Heart left ventricle (tissue), 13 donors: ENCODE data around the gene DCLK3.

Experiments used
- POLR2A ChIP-seq, 2 donors: fragments of 450-650 bp; IDR thresholded peaks; one replicate each; pipeline ENCODE4 v1.6.1; 2017; ENCODE audit warnings: antibody characterized with exemption in 2 of 2, mild to moderate bottlenecking in 2 of 2, moderate library complexity in 2 of 2
- TF ChIP-seq, protein P1 (sequence below), 12 donors: fragments of 200-600 bp; sonication (generic) in 4 of 12; IDR thresholded peaks; one replicate each; pipeline versions ENCODE4 v1.5.0 to v1.8.0; 2018 to 2022; ENCODE audit warnings: antibody characterized with exemption in 12 of 12, mild to moderate bottlenecking in 5 of 12
- donor health status: ischemic (EF 13 %, LVEDD 7.1; RV severe dilation, severe dysfunction).
- donor health status: DM: no; HTN: yes; CAD: no.
- donor health status: DM: no; HTN: no; CAD: no.
- donor health status: ischemic (EF 25% LVEDD 6.9; RV normal size, moderate dysfunction).
- donor health status: ischemic (EF 25% LVEDD 5.7; RV mildly dilated, moderate dysfunction).
- donor health status: ischemic (EF 35%, LVEDD 5.7; RV mildly dilated, moderate dysfunction).
- donor health status: nonischemic (EF 11% LVEDD 7.7; RV severe dilation, severe dysfunction).
- donor health status: DM: yes; HTN: yes; CAD: no.
- donor health status: PGD.
- donor health status: ischemic (EF 29% LVEDD 5.4; RV normal size, mild dysfunction).
- donor health status: nonischemic (EF 23%, LVEDD 6.1; RV moderate dilation, normal function).

DNA sequence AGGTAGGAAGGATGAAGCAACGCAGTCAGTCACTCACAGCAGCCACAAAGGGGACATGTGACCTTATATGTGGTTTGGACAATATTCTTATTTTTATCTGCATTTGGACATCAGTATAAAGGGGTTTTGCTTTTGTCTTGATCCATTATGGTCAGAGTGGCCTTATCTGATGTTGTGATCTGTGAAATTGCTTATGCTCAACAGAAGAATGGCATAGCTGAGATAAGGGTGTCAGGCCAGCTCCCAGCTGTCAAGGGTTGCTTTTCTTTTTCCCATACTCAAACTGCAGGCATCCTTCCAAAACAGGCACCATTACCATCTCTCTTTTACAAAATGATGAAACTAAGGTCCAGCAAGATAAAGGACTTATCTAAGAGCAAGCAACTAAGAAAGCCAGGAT, 28.1 kb downstream of the DCLK3 start:
- no peak for TF ChIP-seq POLR2A (IDR thresholded peaks at IDR 0.05)
- TF ChIP-seq, protein P1, sequence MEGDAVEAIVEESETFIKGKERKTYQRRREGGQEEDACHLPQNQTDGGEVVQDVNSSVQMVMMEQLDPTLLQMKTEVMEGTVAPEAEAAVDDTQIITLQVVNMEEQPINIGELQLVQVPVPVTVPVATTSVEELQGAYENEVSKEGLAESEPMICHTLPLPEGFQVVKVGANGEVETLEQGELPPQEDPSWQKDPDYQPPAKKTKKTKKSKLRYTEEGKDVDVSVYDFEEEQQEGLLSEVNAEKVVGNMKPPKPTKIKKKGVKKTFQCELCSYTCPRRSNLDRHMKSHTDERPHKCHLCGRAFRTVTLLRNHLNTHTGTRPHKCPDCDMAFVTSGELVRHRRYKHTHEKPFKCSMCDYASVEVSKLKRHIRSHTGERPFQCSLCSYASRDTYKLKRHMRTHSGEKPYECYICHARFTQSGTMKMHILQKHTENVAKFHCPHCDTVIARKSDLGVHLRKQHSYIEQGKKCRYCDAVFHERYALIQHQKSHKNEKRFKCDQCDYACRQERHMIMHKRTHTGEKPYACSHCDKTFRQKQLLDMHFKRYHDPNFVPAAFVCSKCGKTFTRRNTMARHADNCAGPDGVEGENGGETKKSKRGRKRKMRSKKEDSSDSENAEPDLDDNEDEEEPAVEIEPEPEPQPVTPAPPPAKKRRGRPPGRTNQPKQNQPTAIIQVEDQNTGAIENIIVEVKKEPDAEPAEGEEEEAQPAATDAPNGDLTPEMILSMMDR (IDR thresholded peaks at IDR 0.05): no peak
